Neural cell (in vitro differentiated cells): ENCODE results near the gene HOXD8.

Experiments
- EP300 ChIP-seq: fragments of 450-650 bp; conservative IDR thresholded peaks from 2 replicates; pipeline ENCODE4 v1.6.1; 2014; ENCODE audit warnings: antibody characterized with exemption, mild to moderate bottlenecking, moderate library complexity; ENCODE audit not compliant: poor library complexity, severe bottlenecking
- EZH2 ChIP-seq: fragments of 200-600, 300-800 bp; shearing (Covaris generic), sonication (generic); IDR thresholded peaks from 2 replicates; pipeline ENCODE4 v1.6.1; 2014; ENCODE audit warnings: antibody characterized with exemption, low read length, borderline replicate concordance, mild to moderate bottlenecking; ENCODE audit not compliant: insufficient read depth, poor library complexity, severe bottlenecking
- MXI1 ChIP-seq: fragments of 450-650 bp; conservative IDR thresholded peaks from 2 replicates; pipeline ENCODE4 v1.6.1; 2014; ENCODE audit warnings: antibody characterized with exemption, mild to moderate bottlenecking; ENCODE audit not compliant: poor library complexity, severe bottlenecking
- POLR2AphosphoS5 ChIP-seq: IDR thresholded peaks from 2 replicates; pipeline ENCODE4 v1.6.1; 2012
- TAF1 ChIP-seq: IDR thresholded peaks from 2 replicates; pipeline ENCODE4 v1.6.1; 2012; ENCODE audit warnings: low read depth
- TF ChIP-seq, protein P1 (sequence below): fragments of 450-650 bp; IDR thresholded peaks from 2 replicates; pipeline ENCODE4 v1.5.1; 2014; ENCODE audit warnings: antibody characterized with exemption, mild to moderate bottlenecking, moderate library complexity; ENCODE audit not compliant: poor library complexity, severe bottlenecking
- TF ChIP-seq, protein P2 (sequence below): IDR thresholded peaks from 2 replicates; pipeline ENCODE4 v1.6.1; 2012; ENCODE audit warnings: borderline replicate concordance

DNA sequence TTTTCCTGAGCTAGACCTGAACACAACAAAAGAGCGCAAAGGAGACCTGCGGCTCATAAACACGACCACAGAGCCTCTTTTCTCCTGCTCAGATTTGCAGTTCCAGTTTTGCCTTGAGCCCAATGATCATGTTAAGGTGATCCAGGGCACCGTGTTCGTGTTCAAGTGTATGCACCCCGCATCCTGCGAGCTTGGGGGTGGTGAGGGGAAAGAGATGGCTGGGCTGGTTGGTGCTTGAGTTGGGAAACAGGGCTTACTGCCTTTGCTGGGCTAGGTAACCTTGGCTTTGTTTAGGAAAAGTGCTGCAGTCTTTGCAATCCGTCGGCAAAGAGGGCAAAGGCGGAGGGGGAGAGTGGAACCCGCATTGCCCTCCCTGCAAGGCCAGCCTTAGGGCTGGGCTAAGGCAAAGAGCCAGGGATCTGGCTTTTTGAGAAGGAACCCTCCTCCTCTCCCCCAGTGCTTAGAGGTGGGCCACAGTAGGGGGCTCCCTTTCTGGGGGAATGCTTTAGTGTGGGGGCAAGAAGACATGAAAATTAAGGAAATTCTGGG lies 11.6 kb upstream of the HOXD8 start:
- TF ChIP-seq, protein P1, sequence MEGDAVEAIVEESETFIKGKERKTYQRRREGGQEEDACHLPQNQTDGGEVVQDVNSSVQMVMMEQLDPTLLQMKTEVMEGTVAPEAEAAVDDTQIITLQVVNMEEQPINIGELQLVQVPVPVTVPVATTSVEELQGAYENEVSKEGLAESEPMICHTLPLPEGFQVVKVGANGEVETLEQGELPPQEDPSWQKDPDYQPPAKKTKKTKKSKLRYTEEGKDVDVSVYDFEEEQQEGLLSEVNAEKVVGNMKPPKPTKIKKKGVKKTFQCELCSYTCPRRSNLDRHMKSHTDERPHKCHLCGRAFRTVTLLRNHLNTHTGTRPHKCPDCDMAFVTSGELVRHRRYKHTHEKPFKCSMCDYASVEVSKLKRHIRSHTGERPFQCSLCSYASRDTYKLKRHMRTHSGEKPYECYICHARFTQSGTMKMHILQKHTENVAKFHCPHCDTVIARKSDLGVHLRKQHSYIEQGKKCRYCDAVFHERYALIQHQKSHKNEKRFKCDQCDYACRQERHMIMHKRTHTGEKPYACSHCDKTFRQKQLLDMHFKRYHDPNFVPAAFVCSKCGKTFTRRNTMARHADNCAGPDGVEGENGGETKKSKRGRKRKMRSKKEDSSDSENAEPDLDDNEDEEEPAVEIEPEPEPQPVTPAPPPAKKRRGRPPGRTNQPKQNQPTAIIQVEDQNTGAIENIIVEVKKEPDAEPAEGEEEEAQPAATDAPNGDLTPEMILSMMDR, result no peak
- no peak for TF ChIP-seq EZH2
- no peak for TF ChIP-seq POLR2AphosphoS5
- TF ChIP-seq, protein P2, sequence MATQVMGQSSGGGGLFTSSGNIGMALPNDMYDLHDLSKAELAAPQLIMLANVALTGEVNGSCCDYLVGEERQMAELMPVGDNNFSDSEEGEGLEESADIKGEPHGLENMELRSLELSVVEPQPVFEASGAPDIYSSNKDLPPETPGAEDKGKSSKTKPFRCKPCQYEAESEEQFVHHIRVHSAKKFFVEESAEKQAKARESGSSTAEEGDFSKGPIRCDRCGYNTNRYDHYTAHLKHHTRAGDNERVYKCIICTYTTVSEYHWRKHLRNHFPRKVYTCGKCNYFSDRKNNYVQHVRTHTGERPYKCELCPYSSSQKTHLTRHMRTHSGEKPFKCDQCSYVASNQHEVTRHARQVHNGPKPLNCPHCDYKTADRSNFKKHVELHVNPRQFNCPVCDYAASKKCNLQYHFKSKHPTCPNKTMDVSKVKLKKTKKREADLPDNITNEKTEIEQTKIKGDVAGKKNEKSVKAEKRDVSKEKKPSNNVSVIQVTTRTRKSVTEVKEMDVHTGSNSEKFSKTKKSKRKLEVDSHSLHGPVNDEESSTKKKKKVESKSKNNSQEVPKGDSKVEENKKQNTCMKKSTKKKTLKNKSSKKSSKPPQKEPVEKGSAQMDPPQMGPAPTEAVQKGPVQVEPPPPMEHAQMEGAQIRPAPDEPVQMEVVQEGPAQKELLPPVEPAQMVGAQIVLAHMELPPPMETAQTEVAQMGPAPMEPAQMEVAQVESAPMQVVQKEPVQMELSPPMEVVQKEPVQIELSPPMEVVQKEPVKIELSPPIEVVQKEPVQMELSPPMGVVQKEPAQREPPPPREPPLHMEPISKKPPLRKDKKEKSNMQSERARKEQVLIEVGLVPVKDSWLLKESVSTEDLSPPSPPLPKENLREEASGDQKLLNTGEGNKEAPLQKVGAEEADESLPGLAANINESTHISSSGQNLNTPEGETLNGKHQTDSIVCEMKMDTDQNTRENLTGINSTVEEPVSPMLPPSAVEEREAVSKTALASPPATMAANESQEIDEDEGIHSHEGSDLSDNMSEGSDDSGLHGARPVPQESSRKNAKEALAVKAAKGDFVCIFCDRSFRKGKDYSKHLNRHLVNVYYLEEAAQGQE, result no peak
- TF ChIP-seq EP300, result no peak
- TF ChIP-seq MXI1, result no peak
- no peak for TF ChIP-seq TAF1
